Astrocyte (in vitro differentiated cells and primary cell): Measurements from ENCODE around the gene DGKI.

ENCODE experiments used
- CTCF ChIP-seq: IDR thresholded peaks from 2 replicates; pipeline ENCODE4 v1.5.1; 2011; ENCODE audit warnings: low read depth, mild to moderate bottlenecking, inconsistent platforms, low read length, moderate library complexity; ENCODE audit not compliant: insufficient read depth
- EZH2 ChIP-seq: IDR thresholded peaks from 2 replicates; pipeline ENCODE4 v1.6.1; 2012; ENCODE audit warnings: mild to moderate bottlenecking, low read length, inconsistent platforms; ENCODE audit not compliant: insufficient read depth

DNA sequence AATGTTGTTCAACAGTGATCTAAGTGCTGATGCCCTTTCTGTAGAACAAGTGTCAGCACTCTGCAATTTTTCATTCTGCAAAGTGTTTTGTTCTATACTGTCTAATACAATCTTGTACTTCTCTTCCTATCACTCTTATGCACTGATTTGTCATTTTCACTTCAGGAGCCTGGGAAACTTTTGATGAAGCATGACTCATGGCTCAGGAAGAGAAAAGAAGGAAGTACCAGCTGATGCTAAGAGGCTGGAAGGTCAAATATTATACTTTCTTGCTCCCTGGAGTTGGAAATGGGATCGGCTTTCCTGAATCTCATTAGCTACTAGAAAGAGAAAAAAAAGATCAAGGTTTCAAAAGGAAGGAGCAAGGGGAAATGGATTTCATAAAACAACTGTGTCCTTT is 45.8 kb downstream of the DGKI start:
- TF ChIP-seq CTCF = no peak
- TF ChIP-seq EZH2 = no peak
